ENCODE measurements around the gene MLYCD.

- TF ChIP-seq, protein P1, sequence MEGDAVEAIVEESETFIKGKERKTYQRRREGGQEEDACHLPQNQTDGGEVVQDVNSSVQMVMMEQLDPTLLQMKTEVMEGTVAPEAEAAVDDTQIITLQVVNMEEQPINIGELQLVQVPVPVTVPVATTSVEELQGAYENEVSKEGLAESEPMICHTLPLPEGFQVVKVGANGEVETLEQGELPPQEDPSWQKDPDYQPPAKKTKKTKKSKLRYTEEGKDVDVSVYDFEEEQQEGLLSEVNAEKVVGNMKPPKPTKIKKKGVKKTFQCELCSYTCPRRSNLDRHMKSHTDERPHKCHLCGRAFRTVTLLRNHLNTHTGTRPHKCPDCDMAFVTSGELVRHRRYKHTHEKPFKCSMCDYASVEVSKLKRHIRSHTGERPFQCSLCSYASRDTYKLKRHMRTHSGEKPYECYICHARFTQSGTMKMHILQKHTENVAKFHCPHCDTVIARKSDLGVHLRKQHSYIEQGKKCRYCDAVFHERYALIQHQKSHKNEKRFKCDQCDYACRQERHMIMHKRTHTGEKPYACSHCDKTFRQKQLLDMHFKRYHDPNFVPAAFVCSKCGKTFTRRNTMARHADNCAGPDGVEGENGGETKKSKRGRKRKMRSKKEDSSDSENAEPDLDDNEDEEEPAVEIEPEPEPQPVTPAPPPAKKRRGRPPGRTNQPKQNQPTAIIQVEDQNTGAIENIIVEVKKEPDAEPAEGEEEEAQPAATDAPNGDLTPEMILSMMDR (conservative IDR thresholded peaks at IDR 0.05; ENCODE audit: low read depth, low read length): no peak
- TF ChIP-seq EZH2 (IDR thresholded peaks at IDR 0.05; ENCODE audit: borderline replicate concordance, low read depth, low read length, poor library complexity, severe bottlenecking): no peak
Observed at GRCh38 chr16:83920894-83921491, 22.1 kb downstream of the MLYCD start.

Measured in A673 (cell line).